ENCODE data around the gene XIRP2.

Gene XIRP2

DNA sequence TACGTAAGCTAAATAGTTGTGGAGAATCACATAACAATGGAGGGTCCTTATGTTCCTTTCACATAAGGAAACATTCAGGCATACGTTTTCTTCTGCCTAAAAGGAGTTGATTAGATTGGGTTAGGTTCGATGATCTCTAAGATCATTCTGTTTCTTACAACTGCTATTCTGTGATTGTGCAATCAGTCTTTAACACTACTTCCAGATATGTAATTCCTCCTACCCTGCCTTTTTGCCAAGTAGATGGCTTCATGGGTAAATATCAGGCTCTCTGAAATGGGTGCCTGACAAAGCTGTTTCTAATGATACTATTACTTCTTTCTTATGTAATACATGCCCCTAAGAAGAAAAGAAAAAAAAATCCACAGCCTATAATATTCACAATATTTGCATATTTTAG lies 321.5 kb downstream of the XIRP2 start:
- TF ChIP-seq POLR2A (IDR thresholded peaks at IDR 0.05; ENCODE audit: extremely low read depth, insufficient read length) (no peak), MYC (IDR thresholded peaks at IDR 0.05; ENCODE audit: low read depth, low read length) (no peak)
- TF ChIP-seq, protein P1, sequence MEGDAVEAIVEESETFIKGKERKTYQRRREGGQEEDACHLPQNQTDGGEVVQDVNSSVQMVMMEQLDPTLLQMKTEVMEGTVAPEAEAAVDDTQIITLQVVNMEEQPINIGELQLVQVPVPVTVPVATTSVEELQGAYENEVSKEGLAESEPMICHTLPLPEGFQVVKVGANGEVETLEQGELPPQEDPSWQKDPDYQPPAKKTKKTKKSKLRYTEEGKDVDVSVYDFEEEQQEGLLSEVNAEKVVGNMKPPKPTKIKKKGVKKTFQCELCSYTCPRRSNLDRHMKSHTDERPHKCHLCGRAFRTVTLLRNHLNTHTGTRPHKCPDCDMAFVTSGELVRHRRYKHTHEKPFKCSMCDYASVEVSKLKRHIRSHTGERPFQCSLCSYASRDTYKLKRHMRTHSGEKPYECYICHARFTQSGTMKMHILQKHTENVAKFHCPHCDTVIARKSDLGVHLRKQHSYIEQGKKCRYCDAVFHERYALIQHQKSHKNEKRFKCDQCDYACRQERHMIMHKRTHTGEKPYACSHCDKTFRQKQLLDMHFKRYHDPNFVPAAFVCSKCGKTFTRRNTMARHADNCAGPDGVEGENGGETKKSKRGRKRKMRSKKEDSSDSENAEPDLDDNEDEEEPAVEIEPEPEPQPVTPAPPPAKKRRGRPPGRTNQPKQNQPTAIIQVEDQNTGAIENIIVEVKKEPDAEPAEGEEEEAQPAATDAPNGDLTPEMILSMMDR (IDR thresholded peaks at IDR 0.05; ENCODE audit: low read depth, low read length), result no peak
- TF ChIP-seq, protein P2, sequence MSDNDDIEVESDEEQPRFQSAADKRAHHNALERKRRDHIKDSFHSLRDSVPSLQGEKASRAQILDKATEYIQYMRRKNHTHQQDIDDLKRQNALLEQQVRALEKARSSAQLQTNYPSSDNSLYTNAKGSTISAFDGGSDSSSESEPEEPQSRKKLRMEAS (IDR thresholded peaks at IDR 0.05; ENCODE audit: low read depth, low read length), result no peak
- H3K4me3 ChIP-seq (ENCODE audit: low read depth, low read length), result no peak overlapping the region

DNA sequence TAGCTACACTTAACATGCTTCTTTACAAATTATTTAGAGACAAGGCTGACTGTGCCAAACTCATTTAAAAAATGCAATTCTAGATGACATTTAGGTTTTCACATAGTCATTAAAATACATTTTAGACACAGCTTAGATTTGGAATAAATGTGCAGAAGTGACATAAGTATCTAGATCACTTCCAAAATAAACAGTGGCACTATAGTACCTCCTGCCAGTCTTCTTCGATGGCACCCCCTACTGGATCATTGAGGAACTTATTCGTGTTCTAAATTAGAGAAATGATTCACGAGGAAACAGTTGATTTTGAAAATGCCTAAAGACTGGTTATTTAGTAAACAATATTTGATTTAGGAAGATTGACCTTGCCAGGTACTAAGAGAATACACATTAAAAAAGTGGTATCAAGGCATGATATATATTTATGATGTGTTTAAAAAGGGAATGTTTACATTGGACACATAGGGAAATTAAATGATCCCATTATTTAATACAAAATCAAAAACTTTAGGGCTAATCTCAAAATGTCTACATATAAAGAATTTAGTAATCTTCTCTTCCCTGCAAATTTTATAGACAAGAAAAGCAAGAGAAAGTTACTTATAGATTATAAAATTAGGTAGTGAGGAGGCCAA lies 323.9 kb downstream of the XIRP2 start:
- peak; percentile 53 for DNase-seq (ENCODE audit: low read depth)
- TF ChIP-seq MYC (IDR thresholded peaks at IDR 0.05; ENCODE audit: low read depth, low read length), result no peak
- TF ChIP-seq, protein P1 (IDR thresholded peaks at IDR 0.05; ENCODE audit: low read depth, low read length), result peak; percentile 55

More for the DNA sequence above, 321.5 kb downstream of the XIRP2 start:
- DNase-seq (ENCODE audit: low read depth), result no peak

DNA sequence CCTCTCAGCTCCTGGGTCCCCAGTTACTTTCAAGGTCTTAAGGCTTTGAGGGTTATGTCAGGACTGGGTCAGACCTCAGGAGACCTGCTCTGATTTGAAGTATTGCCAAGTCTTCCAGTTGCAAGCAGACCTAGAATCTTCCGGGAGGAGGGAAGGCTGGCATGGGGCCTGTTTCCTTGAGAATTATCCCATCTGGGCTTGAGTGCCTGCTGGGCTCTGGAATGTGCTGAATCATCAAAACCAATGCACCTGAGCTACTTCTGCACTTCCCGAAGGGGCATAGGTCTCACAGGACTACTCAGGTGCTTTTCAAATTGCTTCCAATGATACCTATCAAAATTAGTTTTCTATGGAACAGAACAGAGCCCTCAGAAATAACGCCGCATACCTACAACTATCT lies 327.3 kb downstream of the XIRP2 start:
- no peak for DNase-seq (ENCODE audit: low read depth)
- TF ChIP-seq, protein P2 (IDR thresholded peaks at IDR 0.05; ENCODE audit: low read depth, low read length), result no peak
- TF ChIP-seq MYC (IDR thresholded peaks at IDR 0.05; ENCODE audit: low read depth, low read length) (no peak), POLR2A (IDR thresholded peaks at IDR 0.05; ENCODE audit: extremely low read depth, insufficient read length) (no peak)
- TF ChIP-seq, protein P1 (IDR thresholded peaks at IDR 0.05; ENCODE audit: low read depth, low read length), result no peak
- H3K4me3 ChIP-seq (ENCODE audit: low read depth, low read length), result no peak overlapping the region

More for the DNA sequence above, 323.9 kb downstream of the XIRP2 start:
- H3K4me3 ChIP-seq (ENCODE audit: low read depth, low read length), result no peak overlapping the region

DNA sequence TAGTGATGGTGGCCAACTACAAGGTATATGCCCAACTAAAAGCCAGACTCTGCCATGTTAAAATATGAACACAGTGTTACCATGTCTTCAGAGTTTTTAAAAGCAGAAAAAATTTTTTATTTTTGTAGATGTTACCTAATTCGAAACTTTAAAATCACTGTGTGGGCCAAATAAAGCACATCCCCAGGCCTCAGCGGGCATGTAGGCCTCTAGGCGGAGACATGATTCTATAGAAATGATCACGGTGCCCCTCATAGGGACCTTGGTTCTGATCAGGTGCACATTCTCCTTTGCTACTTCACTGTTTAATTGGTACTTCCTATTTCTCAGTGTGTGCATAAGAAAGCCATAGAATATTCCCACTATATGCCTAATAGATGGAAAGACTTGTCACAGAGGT lies 349.2 kb downstream of the XIRP2 start:
- H3K4me3 ChIP-seq (ENCODE audit: low read depth, low read length), result no peak overlapping the region
- TF ChIP-seq, protein P1 (IDR thresholded peaks at IDR 0.05; ENCODE audit: low read depth, low read length), result no peak
- TF ChIP-seq, protein P2 (IDR thresholded peaks at IDR 0.05; ENCODE audit: low read depth, low read length), result no peak
- TF ChIP-seq POLR2A (IDR thresholded peaks at IDR 0.05; ENCODE audit: extremely low read depth, insufficient read length), result no peak
- no peak for DNase-seq (ENCODE audit: low read depth)

DNA sequence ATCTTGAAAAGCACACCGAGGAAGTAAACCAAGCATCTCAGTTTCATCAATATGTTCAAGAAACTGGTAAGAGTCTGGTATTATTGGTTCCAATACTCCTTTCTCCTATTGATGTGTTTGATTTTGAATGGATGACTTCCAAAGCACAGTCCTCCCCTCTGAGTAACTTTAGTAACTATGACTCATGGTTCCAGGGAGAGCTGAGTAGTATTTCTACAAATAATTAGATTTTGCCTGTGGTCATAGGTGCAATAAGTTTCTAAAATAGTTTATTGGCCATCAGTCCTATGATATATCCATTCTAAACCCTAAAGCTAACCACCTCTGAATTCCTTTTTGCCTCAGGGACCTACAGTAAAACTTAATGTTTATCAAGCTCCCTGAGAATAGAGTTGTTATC lies 352.4 kb downstream of the XIRP2 start:
- no peak for DNase-seq (ENCODE audit: low read depth)
- TF ChIP-seq, protein P1 (IDR thresholded peaks at IDR 0.05; ENCODE audit: low read depth, low read length), result no peak
- TF ChIP-seq, protein P2 (IDR thresholded peaks at IDR 0.05; ENCODE audit: low read depth, low read length), result no peak
- H3K4me3 ChIP-seq (ENCODE audit: low read depth, low read length), result no peak overlapping the region

DNA sequence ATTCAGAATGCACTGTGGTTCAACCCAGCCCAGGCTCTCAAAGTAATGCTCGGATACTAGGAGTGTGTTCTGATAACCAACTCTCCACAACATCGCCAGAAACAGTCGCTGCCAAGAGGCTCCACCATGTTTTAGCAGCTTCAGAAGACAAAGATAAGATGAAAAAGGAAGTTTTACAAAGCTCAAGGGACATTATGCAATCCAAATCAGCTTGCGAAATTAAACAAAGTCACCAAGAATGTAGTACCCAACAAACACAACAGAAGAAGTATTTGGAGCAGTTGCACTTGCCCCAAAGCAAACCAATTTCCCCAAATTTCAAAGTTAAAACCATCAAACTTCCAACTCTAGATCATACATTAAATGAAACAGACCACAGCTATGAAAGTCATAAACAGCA lies 360.9 kb downstream of the XIRP2 start:
- peak; percentile 73 for DNase-seq (ENCODE audit: low read depth)
- TF ChIP-seq POLR2A (IDR thresholded peaks at IDR 0.05; ENCODE audit: extremely low read depth, insufficient read length) (no peak), MYC (IDR thresholded peaks at IDR 0.05; ENCODE audit: low read depth, low read length) (no peak)
- TF ChIP-seq, protein P2 (IDR thresholded peaks at IDR 0.05; ENCODE audit: low read depth, low read length), result no peak
- TF ChIP-seq, protein P1 (IDR thresholded peaks at IDR 0.05; ENCODE audit: low read depth, low read length), result no peak
- H3K4me3 ChIP-seq (ENCODE audit: low read depth, low read length), result no peak overlapping the region
